IPS-NIHi7 (cell line): Measurements from ENCODE around the gene PCBP3.
"Not testable (repeated sequence)": the region's sequence is repeated elsewhere in the genome, so short reads cannot be mapped to it uniquely, and the experiment has no call there.

ENCODE experiments used
- DNase-seq: peaks from one replicate; pipeline ENCODE4 v3.0.0; 2012; ENCODE audit warnings: mixed read lengths; ENCODE audit errors: extremely low spot score

Gene PCBP3

GRCh38 chr21:45945868-45946210 lies 302.3 kb downstream of the PCBP3 start:
- no peak for DNase-seq

DNA sequence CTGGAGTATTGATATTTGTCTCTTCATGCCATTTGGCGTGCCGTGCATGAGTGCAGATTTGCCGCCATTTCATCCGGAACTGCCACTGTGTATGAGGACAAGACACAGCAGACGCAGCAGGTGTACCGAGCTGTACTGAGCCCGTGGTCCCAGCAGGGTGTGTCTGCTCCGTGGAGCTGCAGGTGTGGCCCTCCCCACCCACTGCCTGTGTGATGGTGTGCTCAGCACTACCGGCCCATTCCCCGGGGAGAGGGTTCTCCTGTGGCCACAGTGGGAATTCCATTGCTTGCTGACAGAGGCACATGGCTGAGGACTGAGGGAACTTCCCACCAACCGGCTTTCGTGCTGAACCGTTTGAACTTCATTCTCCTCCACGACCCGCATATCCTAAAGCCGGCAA lies 303.8 kb downstream of the PCBP3 start:
- no peak for DNase-seq

GRCh38 chr21:45947716-45948255 lies 304.3 kb downstream of the PCBP3 start:
- DNase-seq, result no peak

DNA sequence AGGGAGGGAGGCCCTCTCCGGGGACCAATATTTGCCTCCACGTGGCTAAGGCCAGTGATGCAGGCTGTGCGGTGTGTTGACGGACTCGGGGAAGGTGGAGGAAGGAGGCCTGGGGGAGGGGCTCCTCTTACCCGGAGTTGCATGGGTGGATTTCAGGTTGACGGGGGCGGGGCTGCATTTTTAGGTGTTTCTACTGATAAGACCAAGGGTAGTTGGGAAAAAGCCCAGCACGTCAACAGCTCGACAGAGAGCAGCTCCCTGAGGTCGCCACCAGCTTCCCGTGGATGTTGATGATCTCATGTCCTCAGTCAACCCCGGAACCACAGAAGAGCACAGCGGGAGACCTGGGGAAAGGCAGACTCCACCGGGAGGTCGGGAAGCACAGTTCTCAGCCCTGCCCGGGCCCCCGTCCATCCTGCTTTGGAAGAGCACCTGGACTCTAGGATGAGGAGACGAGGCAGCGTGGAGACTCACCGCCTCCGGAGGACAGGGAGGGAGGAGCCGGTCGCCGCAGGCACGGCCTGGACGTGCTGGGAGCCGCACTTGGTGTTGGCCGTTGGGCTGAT lies 305.1 kb downstream of the PCBP3 start:
- DNase-seq, result no peak

DNA sequence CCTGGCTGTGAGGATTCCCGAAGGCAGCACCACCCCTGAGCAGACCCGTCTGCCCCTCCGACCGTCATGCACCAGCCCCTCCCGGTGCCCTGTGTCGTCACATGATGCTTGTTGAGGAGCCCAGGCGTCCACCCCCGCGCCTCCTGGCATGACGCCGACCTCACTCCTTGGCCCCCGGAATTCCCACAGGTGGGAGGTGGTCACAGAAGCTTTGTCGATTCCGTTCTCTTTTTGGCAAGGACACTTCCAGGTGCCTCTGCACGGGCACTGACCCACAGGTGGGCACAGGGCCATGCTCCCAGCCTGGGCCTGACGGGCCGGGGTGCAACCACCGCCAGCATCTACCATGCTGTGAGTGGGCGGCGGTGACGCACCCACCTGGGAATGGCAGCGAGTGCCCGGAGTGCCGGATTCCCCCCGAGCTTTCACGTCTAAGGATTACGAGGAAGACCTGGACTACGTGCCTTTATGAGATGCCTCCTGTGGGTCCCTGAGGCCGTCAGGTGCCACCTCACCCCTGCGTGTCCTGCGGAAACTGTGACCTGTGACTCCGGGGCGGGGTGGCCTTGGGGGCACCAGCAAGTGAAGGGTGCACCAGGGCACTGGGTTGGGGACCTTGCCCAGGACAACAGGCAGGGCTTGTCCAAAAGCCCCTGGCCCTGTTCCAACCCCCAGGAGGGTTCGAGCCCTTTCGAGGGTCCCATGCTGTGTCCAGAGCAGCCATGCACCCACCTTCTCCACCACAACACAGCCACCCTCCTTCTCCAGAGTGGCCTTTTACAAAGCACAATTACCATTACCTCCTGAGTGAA lies 306.6 kb downstream of the PCBP3 start:
- DNase-seq, result no peak

- DNase-seq, result no peak
Measured at GRCh38 chr21:45950740-45951515, 307.4 kb downstream of the PCBP3 start.

GRCh38 chr21:45951676-45952075 lies 308.2 kb downstream of the PCBP3 start:
- no peak for DNase-seq

DNA sequence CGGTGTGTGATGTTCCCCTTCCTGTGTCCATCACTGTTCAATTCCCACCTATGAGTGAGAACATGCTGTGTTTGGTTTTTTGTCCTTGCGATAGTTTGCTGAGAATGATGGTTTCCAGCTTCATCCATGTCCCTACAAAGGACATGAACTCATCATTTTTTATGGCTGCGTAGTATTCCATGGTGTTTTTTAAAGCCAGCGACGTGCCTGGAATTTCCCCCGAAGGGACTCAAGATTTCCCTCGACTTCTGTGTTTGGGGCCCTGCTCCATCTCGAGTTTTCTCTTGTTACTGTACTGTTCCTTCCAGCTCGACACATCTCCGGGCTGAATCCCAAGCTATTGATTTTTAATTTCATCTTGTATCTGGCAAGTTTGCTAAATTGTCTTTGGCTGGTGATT lies 309.0 kb downstream of the PCBP3 start:
- DNase-seq, result not testable (repeated sequence)

- DNase-seq, result no peak
Measured at GRCh38 chr21:45952974-45953373, 309.4 kb downstream of the PCBP3 start.

- DNase-seq, result no peak
Measured at GRCh38 chr21:45954261-45954660, 310.7 kb downstream of the PCBP3 start.

GRCh38 chr21:45954921-45955320 lies 311.4 kb downstream of the PCBP3 start:
- no peak for DNase-seq

DNA sequence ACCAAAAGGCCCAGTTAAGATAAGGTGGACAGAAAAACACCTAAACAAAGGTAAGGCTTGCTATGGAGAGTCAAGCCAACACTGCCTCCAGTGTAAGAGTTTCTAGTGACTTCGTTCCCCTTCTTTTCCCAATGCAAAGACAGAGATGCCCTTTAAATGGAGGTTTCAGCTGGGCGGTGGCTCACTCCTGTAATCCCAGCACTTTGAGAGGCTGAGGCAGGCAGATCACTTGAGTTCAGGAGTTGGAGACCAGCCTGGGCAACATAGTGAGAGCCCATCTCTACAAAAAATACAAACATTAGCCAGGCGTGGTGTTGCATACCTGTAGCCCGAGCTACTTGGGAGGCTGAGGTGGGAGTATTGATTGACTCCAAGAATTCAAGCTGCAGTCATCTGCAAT lies 314.0 kb downstream of the PCBP3 start:
- no peak for DNase-seq

GRCh38 chr21:45957981-45958600 lies 314.6 kb downstream of the PCBP3 start:
- DNase-seq, result no peak

- DNase-seq, result no peak
Measured at GRCh38 chr21:45959182-45959581, 315.7 kb downstream of the PCBP3 start.

DNA sequence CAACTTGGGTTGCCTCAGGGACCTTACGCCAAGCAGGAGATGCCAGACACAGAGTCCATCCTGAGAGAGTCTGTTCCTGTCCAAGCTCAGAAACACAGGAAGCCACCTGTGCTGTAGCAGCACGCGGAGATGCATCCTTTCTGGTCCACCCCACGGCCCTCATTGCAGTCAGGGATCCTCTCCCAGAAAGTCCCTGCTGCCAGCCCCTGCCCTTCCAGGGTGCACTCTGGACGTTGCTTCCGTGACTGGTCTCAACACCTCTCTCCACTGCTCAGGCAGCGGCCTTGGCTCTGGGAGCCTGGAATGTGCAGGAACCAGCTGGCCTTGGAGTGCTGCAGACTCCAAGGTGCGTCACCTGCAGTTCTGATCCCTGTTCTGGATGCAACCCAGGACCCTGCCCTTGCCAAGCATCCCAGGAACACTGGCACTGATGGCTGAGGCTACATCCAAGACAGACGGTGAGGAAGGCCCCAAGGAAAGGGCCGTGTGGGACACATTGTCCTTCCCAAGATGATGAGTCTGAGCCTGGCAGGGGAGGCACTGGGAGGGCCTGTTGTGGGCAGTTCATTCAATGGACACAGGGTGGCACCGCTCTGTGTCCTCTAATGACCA lies 316.4 kb downstream of the PCBP3 start:
- DNase-seq, result no peak

DNA sequence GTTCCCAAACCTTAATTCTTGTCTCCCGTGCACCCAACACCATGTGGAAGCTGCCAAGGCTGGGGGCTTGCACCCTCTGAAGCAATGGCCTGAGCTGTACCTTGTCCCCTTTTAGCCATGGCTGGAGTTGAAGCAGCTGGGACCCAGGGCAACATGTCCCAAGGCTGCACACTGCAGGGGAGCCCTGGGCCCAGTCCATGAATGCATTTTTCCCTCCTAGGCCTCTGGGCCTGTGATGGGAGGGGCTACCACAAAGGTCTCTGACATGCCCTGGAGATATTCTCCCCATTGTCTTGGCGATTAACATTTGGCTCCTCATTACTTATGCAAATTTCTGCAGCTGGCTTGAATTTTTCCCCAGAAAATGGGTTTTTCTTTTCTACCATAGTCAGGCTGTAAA lies 317.9 kb downstream of the PCBP3 start:
- not testable (repeated sequence) for DNase-seq

- no peak for DNase-seq
Measured at GRCh38 chr21:45962531-45963231, 319.2 kb downstream of the PCBP3 start.

GRCh38 chr21:45963232-45963570 lies 319.7 kb downstream of the PCBP3 start:
- DNase-seq, result no peak

DNA sequence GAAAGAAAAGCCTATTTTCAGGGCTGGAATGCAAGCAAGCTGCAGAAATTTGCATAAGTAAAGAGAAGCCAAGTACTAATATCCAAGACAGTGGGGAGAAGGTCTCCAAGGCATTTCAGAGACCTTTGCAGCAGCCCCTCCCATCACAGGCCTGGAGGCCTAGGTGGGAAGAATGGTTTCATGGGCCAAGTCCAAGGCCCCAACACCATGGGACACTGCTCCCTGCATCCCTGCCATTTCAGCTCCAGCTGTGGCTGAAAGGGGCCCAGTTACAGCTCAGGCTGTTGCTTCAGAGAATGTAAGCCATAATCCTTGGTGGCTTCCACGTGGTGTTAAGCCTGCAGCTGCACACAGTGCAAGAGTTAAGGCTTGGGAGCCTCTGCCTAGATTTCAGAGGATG lies 321.1 kb downstream of the PCBP3 start:
- no peak for DNase-seq

GRCh38 chr21:45965084-45965809 lies 321.7 kb downstream of the PCBP3 start:
- no peak for DNase-seq
